Stimulated activated CD4-positive, alpha-beta T cell treated with anti-CD3 and anti-CD28 coated beads, TNF-alpha, amount 100 ng/mL, for 1 hour (primary cell): Measurements from ENCODE around the gene B9D1.
"Not testable (repeated sequence)": the region's sequence is repeated elsewhere in the genome, so short reads cannot be mapped to it uniquely, and the experiment has no call there.

Source experiments
- DNase-seq, 3 donors: peaks; one replicate each; pipeline ENCODE4 v3.0.0-alpha.2; 2020; ENCODE audit warnings: low read depth in 3 of 3, low spot score in 1 of 3

B9D1 gene

GRCh38 chr17:19359151-19359550, 3.4 kb downstream of the B9D1 start:
- no peak for DNase-seq

- no peak for DNase-seq
These were observed 4.8 kb downstream of the B9D1 start for GRCh38 chr17:19357761-19358160.

GRCh38 chr17:19357351-19357750, 5.2 kb downstream of the B9D1 start:
- DNase-seq = no peak

GRCh38 chr17:19354748-19355147, 7.8 kb downstream of the B9D1 start:
- no peak for DNase-seq

- DNase-seq = not testable (repeated sequence)
These were observed 9.1 kb downstream of the B9D1 start for GRCh38 chr17:19353401-19353800.

GRCh38 chr17:19348806-19349205, 13.7 kb downstream of the B9D1 start:
- DNase-seq = no peak

- DNase-seq = no peak
These were observed 14.4 kb downstream of the B9D1 start for GRCh38 chr17:19348081-19348650.

GRCh38 chr17:19347323-19348080, 15.0 kb downstream of the B9D1 start:
- DNase-seq = no peak

GRCh38 chr17:19346351-19347255, 15.9 kb downstream of the B9D1 start:
- DNase-seq = no peak

- DNase-seq = no peak
These were observed 16.8 kb downstream of the B9D1 start for GRCh38 chr17:19345486-19346350.

GRCh38 chr17:19345067-19345460, 17.5 kb downstream of the B9D1 start:
- DNase-seq = no peak

- no peak for DNase-seq
These were observed 18.0 kb downstream of the B9D1 start for GRCh38 chr17:19344311-19345066.

- DNase-seq = no peak
These were observed 18.8 kb downstream of the B9D1 start for GRCh38 chr17:19343671-19344151.

GRCh38 chr17:19343256-19343630, 19.3 kb downstream of the B9D1 start:
- no peak for DNase-seq

GRCh38 chr17:19342611-19343255, 19.8 kb downstream of the B9D1 start:
- no peak for DNase-seq

GRCh38 chr17:19341641-19342610, 20.6 kb downstream of the B9D1 start:
- no peak for DNase-seq

GRCh38 chr17:19341211-19341631, 21.3 kb downstream of the B9D1 start:
- no peak for DNase-seq

- DNase-seq = no peak
These were observed 23.1 kb downstream of the B9D1 start for GRCh38 chr17:19339341-19339815.
